GM12892 (cell line): Measurements from ENCODE around the gene PNPLA5.

Experiments used
- POLR2A ChIP-seq: IDR thresholded peaks from 2 replicates; pipeline ENCODE4 v1.6.1; 2011; ENCODE audit warnings: low read depth, low read length, control low read depth
- POLR2AphosphoS5 ChIP-seq: IDR thresholded peaks from 2 replicates; pipeline ENCODE4 v1.6.1; 2011; ENCODE audit warnings: low read depth, low read length, control low read depth
- TAF1 ChIP-seq: IDR thresholded peaks from 2 replicates; pipeline ENCODE4 v1.6.1; 2011; ENCODE audit warnings: low read depth, mild to moderate bottlenecking, control low read depth, low read length, borderline replicate concordance

- no peak for TF ChIP-seq POLR2A
- TF ChIP-seq TAF1, result no peak
- TF ChIP-seq POLR2AphosphoS5, result no peak
Measured at GRCh38 chr22:43850529-43850928, 41.3 kb downstream of the PNPLA5 start.
